ENCODE results near the gene INPP5K.
"Not testable (repeated sequence)": the region's sequence is repeated elsewhere in the genome, so short reads cannot be mapped to it uniquely, and the experiment has no call there.

INPP5K gene

DNA sequence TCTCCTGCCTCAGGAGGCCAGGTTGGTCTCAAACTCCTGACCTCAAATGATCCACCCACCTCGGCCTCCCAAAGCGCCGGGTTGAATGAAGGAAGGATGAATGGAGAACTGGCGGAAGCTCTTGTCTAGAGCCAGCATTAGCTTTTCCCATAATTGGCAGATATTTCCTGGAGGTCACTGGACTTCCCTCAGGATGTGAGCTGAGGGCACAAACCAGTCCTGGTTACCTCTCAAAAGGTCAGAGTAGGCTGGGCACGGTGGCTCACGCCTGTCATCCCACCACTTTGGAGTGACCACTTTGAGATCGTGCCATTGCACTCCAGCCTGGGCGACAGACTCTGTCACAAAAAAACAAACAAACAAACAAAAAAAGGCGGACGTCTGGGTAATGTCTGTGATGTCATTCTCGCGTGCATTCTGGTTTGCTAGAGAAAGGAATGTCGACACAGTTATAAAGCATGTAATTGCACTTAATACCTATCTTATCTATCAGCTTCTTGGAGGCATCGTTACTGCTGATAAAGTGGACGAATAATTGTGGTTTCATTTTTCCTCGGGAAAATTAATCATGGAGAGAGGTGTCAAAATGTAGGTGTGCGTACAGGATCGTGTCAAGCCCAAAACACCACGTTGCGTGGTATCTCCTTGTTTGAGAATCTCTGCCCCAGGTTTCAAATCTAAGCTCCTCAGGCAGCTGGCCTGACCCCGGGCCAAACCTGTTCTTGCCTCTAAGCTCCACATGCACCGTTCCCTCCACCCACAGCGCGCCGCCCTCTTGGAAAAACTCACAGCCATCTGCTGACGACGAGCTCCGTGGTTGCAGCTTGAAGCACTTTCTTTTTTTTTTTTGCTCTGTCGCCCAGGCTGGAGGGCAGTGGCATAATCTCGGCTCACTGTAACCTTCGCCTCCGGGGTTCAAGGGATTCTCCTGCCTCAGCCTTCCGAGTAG lies 54.0 kb downstream of the INPP5K start:
- TF ChIP-seq, protein P1, sequence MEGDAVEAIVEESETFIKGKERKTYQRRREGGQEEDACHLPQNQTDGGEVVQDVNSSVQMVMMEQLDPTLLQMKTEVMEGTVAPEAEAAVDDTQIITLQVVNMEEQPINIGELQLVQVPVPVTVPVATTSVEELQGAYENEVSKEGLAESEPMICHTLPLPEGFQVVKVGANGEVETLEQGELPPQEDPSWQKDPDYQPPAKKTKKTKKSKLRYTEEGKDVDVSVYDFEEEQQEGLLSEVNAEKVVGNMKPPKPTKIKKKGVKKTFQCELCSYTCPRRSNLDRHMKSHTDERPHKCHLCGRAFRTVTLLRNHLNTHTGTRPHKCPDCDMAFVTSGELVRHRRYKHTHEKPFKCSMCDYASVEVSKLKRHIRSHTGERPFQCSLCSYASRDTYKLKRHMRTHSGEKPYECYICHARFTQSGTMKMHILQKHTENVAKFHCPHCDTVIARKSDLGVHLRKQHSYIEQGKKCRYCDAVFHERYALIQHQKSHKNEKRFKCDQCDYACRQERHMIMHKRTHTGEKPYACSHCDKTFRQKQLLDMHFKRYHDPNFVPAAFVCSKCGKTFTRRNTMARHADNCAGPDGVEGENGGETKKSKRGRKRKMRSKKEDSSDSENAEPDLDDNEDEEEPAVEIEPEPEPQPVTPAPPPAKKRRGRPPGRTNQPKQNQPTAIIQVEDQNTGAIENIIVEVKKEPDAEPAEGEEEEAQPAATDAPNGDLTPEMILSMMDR (conservative IDR thresholded peaks at IDR 0.05; ENCODE audit: low read depth, low read length): no peak

DNA sequence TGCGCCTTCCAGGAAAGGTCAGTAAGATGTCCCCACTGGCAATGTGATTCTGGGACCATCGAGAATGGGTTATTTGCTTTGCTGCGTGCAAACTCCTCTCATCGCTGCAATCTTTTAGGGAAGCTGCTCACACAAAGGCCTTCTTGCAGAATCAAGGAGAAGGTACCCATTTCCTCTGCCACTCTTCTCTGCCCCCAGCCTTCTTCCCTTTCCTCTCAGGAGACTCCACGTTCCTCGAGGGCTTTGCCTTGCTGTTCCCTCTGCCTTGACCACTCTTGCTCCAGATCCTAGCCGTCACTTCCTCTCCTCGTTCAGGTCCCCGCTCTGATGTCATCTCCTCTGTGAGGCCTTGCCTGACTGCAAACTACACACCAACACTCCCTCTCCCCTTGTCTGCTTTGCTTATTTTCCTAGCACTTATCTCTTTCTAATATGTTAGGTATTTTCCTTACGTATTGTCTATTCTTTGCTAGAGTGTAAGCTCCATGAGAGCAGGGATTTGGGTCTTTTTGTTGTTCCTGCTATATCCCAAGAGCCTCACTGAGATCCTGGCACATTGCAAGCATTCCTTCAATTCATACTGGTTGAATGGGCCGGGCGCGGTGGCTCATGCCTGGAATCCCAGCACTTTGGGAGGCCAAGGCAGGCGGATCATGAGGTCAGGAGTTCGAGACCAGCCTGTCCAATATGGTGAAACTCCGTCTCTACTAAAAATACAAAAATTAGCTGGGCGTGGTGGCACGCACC lies 55.0 kb downstream of the INPP5K start:
- TF ChIP-seq, protein P1 (conservative IDR thresholded peaks at IDR 0.05; ENCODE audit: low read depth, low read length): no peak
- DNase-seq (ENCODE audit: low read depth): no peak
- H3K4me3 ChIP-seq (ENCODE audit: low read depth, low read length): no peak overlapping the region

More for the DNA sequence above, 54.0 kb downstream of the INPP5K start:
- no peak overlapping the region for H3K4me3 ChIP-seq (ENCODE audit: low read depth, low read length)
- DNase-seq (ENCODE audit: low read depth): no peak

DNA sequence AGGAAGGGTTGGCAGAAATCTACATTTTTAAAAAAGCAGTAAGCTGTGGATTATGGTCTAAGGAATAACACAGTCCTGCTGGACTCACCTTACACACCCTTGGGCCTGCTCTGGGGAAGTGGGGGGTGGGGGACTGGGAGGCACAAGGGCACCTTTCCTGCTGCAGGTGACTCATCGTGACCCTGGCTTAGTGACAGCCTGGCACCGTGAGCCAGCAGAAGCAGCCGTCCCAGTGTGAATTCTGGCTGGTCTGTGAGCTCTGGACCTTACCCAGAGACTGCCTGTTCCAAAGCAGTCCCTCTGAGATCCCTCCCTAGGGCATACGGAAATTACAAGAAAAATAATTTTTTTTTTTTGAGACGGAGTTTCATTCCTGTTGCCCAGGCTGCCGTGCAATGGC lies 56.2 kb downstream of the INPP5K start:
- no peak overlapping the region for H3K4me3 ChIP-seq (ENCODE audit: low read depth, low read length)
- no peak for DNase-seq (ENCODE audit: low read depth)
- TF ChIP-seq, protein P1 (conservative IDR thresholded peaks at IDR 0.05; ENCODE audit: low read depth, low read length): no peak

DNA sequence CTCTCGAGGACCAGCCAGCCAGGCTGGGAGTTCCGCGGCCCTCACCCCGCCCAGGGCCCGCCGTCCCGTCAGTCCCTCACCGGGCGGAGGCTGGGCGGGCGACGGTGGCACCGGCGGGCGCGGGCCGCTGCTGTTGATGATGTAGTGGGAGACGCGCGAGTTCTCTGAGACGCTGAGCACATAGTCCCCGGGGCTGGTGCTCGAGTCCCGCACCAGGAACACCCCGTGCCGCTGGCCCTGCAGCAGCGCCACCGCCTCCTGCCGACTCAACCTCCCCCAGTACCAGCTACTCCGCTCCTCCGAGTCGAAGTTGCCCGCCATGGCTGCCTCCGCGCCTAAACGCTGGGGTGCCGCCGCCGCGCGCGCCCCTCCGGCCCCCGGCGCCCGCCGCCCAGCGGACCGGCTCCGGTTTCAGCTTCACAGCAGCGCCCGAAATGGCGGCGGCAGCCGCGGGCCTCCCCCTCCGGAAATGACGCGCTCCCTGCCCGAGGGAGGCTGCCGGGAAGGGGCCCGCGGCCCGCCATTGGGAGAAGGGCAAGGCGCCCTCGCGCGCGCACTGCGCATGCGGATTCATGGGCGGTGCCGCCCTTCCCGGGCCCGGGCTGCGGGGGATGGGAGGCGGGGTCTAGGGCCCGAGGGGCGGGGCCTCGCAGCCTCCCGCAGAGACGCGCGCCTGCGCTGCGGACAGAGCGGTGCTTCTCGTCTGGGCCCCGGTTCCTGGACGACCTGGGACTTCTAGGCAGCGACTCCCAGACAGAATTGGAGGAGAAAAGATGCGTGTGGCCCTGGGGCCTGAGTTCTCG lies 60.4 kb downstream of the INPP5K start, which contains the start of gene CRK:
Gene CRK, minus strand, starts transcription at position 436 of the 803 bp plus-strand sequence. Its CDS starts 115 bp downstream, at position 321.
- TF ChIP-seq, protein P1 (conservative IDR thresholded peaks at IDR 0.05; ENCODE audit: low read depth, low read length): no peak

DNA sequence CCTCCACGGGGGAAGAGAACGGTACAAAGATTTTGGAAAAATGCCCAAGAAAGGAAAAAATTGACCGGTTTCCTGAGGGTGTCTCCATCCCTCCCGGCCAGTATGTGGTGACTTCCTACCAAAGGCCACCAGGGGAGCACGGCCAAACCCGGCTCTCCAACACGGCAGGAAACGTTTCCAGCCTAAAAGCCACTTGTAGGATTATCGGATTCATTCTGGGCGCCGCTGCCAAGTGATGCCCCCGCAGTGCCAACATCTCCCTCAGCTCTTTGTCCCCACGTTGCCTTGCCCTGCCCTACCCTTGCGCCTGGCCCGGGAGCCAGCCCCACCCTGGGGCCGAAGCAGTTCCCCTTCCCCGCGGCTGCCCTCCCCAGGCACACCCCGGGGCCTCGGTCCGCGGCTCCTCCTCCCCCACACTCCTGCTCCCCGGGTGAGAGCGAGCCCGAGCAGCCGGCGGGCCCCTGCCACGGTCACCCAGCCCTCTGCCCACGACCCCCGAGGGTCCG lies 61.1 kb downstream of the INPP5K start:
- TF ChIP-seq, protein P1 (conservative IDR thresholded peaks at IDR 0.05; ENCODE audit: low read depth, low read length): peak; percentile 71
- peak overlapping the region; percentile 90 for H3K4me3 ChIP-seq (ENCODE audit: low read depth, low read length)
- peak; percentile 72 for DNase-seq (ENCODE audit: low read depth)

More for the DNA sequence above, 60.4 kb downstream of the INPP5K start, which contains the start of gene CRK:
- H3K4me3 ChIP-seq (ENCODE audit: low read depth, low read length): peak within 1 kb of the TSS; percentile 90
- DNase-seq (ENCODE audit: low read depth): peak; percentile 96

DNA sequence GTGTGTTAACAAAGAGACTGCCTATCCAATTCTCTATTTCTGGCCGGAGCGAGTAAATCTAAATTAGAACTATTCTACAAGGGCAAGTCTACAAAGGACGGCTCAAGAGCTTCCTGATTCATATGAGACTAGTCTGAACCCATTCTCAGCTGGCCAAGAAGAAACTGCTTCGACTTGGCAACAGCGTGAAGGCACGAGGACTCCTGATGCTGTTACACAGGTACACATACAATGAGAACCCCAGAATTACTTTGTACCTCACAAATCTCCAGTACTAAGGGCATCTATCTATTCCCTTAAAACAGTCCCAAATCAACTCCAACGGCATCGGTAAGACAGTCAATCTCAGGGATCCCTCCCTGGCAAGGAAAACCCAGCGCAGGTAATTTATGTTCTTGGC lies 61.9 kb downstream of the INPP5K start:
- TF ChIP-seq, protein P1 (conservative IDR thresholded peaks at IDR 0.05; ENCODE audit: low read depth, low read length): no peak
- no peak for DNase-seq (ENCODE audit: low read depth)
- peak overlapping the region; percentile 90 for H3K4me3 ChIP-seq (ENCODE audit: low read depth, low read length)

DNA sequence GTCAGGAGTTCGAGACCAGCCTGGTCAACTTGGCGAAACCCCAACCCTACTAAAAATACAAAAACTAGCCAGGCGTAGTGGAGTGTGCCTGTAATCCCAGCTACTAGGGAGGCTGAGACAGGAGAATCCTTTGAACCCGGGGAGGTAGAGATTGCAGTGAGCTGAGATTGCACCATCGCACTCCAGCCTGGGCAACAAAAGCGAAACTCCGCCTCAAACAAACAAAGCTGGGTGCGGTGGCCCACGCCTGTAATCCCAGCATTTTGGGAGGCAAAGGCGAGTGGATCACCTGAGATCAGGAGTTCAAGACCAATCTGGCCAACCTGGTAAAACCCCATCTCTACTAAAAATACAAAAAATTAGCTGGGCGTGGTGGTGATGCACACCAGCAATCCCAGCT lies 62.7 kb downstream of the INPP5K start:
- H3K4me3 ChIP-seq (ENCODE audit: low read depth, low read length); DNase-seq (ENCODE audit: low read depth): not testable (repeated sequence)

Measured in choroid plexus epithelial cell (primary cell).